ENCODE data around the gene SNRNP70.

The SNRNP70 gene

GRCh38 chr19:49107625-49108459 is 22.6 kb downstream of the SNRNP70 start:
- no peak for TF ChIP-seq CTCF (conservative IDR thresholded peaks at IDR 0.05; ENCODE audit: low read depth, low read length)
- DNase-seq (ENCODE audit: low read depth) = no peak
- no peak overlapping the region for H3K4me3 ChIP-seq (ENCODE audit: low read length)

DNA sequence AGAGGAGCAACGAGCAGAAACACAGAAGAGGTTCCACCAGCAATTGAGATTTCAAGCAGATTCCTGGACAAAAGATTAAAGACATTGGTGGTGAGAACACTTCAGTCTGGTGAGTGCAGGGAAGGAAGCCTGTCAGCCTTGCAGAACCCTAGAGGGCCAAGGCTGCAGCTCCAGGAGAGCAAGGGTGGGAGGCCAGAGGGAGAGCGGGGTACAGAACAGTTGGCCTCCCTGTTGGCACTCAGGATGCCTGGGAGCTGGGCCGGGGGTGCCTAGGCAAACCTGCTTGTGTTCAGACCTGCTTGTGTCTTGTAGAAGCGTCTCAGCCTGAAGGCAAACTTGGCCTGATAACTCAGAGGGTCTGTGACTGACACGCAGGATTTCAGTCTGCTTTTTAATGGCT is 23.8 kb downstream of the SNRNP70 start:
- no peak for TF ChIP-seq CTCF (conservative IDR thresholded peaks at IDR 0.05; ENCODE audit: low read depth, low read length)
- H3K4me3 ChIP-seq (ENCODE audit: low read length) = no peak overlapping the region
- DNase-seq (ENCODE audit: low read depth) = no peak

DNA sequence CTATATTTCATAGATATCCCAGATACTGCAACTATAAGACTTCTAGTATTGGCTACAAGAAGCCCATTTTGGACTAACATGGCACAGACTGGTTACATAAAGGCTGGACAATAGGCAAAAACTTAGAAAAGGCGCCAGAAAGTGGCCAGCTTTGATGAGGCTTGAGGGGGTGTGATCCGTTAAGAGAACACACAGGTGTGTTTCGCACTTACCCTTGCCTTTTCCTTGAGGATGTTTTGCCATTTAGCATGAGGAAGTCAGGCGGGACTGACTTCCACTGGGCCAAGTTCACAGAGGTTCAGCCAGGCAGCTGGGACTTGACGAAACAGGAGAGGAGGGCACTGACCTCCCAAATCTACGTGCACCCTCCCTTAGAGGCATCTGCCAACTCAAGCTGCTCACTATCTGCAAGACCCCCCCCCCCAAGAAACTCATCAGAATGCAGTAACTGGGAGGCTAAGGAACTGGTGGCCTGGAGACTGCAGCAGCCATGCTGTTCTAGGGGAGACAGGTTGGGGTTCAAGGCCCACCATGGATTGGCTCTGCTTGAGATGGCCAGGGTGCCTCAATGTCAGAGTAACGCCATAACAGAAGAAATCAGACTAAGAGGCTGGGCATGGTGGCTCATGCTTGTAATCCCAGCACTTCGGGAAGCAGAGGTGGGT is 24.4 kb downstream of the SNRNP70 start:
- no peak for TF ChIP-seq CTCF (conservative IDR thresholded peaks at IDR 0.05; ENCODE audit: low read depth, low read length)
- no peak for DNase-seq (ENCODE audit: low read depth)
- H3K4me3 ChIP-seq (ENCODE audit: low read length) = no peak overlapping the region

DNA sequence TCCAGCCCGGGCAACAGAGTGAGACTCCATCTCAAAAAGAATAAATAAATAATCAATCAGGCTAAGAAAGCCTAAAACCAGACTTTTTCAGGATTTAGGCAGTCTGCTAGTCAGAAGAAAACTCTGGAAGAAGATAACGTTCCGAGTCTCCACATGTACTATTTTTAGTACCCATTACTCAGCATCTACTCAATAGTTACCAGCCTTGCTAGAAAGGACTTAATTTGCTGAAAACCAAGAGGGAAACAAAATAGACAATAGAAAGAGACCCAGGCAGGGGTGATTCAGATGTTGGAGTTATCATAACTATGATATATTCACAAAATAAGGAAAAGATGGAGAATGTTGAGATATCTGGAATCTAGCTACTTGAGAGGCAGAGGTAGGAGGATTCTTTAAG is 25.3 kb downstream of the SNRNP70 start:
- no peak for DNase-seq (ENCODE audit: low read depth)
- no peak for TF ChIP-seq CTCF (conservative IDR thresholded peaks at IDR 0.05; ENCODE audit: low read depth, low read length)

DNA sequence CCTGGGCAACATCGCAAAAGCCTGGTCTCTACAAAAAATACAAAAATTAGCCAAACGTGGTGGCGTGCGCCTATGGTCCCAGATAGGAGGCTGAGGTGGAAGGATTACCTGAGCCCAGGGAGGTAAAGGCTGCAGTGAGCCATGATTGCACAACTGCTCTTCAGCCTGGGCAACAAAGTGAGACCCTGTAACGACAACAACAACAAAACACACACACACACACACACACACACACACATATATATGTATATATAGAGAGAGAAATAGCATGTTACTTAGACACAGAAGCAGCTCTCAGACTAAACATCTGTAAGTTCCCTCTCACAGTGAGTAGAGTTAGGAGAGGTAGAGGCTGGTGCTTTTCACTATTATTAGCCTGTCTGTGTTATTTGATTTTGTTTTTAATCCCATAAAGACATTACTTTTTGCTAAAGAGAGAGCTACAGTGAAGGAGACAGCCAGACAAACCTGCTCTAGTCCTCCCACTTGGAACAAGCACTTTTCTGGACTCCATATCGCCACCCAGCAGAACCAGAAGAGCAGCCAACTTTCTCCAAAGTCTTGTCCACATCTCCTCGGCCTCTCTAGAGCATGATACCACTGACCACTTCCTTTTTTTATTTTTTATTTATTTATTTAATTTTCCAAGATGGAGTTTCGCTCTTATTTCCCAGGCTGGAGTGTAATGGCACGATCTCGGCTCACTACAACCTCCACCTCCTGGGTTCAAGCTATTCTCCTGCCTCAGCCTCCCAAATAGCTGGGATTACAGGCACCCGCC is 26.2 kb downstream of the SNRNP70 start:
- H3K4me3 ChIP-seq (ENCODE audit: low read length) = no peak overlapping the region
- DNase-seq (ENCODE audit: low read depth) = no peak
- no peak for TF ChIP-seq CTCF (conservative IDR thresholded peaks at IDR 0.05; ENCODE audit: low read depth, low read length)

More for the DNA sequence above, 25.3 kb downstream of the SNRNP70 start:
- no peak overlapping the region for H3K4me3 ChIP-seq (ENCODE audit: low read length)

DNA sequence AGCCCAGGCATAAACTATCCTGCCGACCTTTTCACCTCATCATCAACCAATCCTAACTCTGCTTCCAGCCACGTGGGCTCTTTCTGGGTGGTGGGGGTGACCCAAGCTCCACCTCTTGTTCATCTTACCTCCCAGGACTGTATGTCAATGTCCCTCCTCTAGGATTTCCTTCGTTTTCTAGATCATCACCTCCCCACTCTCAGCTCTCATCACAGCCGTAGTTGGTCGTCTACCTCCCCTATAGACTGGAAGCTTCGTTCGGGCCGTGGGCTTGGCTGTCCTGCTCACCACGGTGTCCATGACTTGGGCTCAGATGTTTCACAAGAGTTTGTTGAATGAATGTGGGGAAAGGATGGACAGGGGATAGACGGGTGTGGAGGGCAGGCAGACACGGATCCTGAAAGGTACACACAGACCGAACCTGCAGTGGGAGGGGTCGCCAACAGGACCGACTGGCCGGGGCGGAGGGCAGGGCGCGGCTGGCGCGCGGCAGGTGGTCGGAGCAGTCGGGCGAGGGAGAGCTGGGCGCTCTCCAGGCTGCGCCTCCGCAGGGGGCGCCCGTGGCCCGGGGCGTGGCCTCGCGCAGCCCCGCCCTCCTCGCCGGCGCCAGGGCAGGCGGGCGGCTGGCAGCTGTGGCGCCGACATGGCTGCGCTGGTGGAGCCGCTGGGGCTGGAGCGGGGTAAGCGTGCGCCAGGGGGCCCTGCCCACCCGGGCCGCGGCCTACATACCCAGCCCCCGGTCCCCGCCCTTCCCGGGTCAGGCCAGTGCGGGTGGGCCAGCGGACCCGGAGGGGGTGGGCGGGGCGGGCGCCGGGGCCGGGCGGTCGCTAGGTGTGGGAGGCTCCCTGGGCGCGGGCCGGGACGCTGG is 28.7 kb downstream of the SNRNP70 start, which contains the start of gene LIN7B:
Gene LIN7B, plus strand, starts transcription at position 609 of the 868 bp plus-strand sequence. Its CDS starts 35 bp downstream, at position 644.
- peak within 1 kb of the TSS; percentile 64 for H3K4me3 ChIP-seq (ENCODE audit: low read length)
- TF ChIP-seq CTCF (conservative IDR thresholded peaks at IDR 0.05; ENCODE audit: low read depth, low read length) = no peak
- DNase-seq (ENCODE audit: low read depth) = no peak

Measured in retinal pigment epithelial cell (primary cell).